HG03457 (cell line): ENCODE data around the gene CTR9.

Experiments
- ATAC-seq: cut with Tn5 transposase; IDR thresholded peaks from one replicate; pipeline ENCODE4 v1.9.1; 2021; ENCODE audit warnings: moderate number of reproducible peaks; ENCODE audit not compliant: unreplicated experiment

Gene CTR9

DNA sequence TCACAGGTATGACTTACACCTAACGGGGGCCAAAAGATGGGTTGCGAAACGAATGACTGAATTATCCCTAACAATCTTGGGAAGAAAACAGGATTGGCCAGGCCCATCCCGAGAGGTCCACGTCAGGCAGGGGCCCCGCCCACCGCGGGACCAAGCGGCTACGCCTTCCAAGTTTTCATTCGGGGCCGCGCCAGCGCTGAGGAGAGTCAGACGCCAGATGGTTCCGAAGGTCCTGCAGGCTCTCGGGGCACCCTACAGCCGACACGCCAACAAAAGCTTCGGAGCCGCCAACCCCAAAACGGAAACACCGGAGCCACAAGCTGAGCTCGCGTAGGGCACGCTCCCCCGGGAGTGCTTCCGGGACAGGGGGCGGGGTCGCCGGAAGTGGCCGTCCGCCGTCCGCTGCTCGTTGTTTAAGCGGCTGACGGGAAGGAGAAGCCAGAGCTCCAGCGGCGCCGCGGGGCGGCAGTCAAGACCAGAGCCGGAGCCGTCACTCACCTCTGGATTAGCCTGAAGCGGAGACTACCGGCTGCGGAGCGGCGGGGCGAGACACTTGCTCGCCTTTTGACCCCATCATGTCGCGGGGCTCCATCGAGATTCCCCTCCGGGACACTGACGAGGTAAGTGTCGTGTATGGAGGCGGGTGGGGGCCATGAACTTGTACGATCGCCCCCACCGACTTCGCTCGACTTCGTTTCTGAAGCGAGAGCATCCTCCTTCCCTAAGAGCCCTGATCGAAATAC lies at the start of gene CTR9:
Gene CTR9 (plus strand): TSS at position 409 of the 743 bp plus-strand sequence. CDS start 167 bp downstream, at position 576.
- peak; percentile 86 for ATAC-seq

DNA sequence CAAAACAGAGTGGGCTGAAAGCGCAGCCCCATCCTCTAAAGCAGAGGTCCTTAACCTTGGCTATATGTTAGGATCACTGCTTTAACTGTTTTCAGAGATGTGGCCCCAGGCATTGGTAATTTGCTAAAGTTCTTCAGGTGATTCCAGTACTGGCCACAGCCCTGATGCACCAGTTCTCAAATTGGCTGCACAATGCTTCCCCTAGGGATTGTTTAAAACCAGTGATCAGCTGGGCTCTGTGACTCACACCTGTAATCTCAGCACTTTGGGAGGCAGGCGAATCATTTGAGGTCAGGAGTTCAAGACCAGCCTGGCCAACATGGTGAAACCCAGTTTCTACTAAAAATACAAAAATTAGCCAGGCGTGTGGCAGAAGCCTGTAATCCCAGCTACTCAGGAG lies 49.1 kb upstream of the CTR9 start:
- ATAC-seq: no peak

DNA sequence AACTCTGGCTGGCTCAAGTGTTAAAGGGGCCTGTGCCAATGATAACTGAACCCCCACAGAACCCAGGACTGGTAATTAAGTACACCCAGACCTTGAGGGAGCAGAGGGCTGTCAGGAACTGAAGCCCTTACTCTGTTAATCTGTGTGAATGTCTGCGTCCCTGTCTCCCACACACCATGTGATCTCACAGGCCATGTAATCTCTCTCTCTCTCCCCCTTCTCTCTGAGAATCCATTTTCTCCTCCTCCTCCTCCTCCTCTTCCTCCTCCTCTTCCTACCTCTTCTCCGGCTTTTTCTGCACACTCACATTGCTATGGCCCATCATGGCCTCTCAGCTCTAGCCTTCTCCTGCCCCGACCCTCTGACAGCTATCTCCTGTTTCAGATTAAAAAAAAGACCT lies 42.9 kb upstream of the CTR9 start:
- ATAC-seq: no peak

- ATAC-seq: no peak
Observed at GRCh38 chr11:10709299-10710086, 41.6 kb upstream of the CTR9 start.

GRCh38 chr11:10715571-10715970 lies 35.5 kb upstream of the CTR9 start:
- no peak for ATAC-seq

DNA sequence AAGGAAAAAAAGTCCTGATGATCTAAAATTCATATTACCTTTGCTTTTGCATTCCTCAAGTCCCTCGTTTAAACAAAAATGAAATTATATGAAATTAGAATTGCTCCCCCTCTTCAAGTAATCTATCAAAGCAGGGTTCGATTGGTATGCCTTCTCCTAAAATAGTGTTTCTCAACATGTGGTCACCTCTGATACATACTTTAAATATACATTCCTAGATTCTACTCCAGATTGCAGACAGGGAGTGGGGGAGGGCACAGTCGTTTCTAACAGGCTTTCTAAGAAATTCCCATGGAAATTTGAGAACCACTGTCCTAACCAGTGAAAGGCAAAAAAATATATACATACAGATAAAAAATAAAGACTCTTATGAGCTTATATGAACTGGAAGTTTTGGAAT lies 34.9 kb upstream of the CTR9 start:
- ATAC-seq: no peak

GRCh38 chr11:10716543-10717259 lies 34.3 kb upstream of the CTR9 start:
- no peak for ATAC-seq

DNA sequence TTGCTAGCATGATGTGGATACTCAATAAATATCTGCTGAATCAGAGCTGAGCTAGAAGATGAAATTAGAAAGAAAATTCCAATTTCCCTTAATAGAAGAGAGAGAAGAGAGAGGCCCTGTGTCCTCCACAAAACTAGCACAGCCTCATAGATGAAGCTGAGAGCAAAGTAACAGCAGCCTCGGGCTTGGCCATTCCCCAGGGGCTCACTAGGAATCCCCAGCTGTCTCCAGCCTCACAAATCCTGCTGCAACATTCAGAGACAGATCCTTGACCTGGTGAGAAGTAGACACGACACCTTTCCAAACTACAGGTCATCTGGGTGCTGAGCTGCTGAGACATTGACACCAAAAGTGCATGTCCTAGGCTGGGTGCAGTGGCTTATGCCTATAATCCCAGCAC lies 31.4 kb upstream of the CTR9 start:
- no peak for ATAC-seq

DNA sequence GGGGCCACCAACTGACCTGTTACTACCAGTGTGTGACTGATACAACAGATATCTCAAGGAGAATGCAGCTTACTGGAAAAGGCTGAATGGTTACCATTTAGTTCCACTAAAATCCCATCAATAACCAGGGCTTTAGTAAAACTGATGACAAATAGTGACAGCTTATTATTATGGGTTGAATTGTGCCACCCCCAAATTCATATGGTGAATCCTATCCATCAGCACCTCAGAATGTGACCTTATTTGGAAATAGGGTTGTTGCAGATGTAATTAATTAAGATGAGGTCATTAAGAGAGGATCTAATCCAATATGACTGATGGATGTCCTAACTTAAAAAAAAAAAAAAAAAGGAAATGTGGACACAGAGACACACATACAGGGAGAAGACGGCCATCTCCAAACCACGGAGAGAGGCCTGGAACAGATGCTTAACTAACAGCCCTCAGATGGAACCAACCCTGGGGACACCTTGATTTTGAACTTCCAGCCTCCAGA lies 30.1 kb upstream of the CTR9 start:
- no peak for ATAC-seq

GRCh38 chr11:10722307-10722706 lies 28.7 kb upstream of the CTR9 start:
- ATAC-seq: no peak

DNA sequence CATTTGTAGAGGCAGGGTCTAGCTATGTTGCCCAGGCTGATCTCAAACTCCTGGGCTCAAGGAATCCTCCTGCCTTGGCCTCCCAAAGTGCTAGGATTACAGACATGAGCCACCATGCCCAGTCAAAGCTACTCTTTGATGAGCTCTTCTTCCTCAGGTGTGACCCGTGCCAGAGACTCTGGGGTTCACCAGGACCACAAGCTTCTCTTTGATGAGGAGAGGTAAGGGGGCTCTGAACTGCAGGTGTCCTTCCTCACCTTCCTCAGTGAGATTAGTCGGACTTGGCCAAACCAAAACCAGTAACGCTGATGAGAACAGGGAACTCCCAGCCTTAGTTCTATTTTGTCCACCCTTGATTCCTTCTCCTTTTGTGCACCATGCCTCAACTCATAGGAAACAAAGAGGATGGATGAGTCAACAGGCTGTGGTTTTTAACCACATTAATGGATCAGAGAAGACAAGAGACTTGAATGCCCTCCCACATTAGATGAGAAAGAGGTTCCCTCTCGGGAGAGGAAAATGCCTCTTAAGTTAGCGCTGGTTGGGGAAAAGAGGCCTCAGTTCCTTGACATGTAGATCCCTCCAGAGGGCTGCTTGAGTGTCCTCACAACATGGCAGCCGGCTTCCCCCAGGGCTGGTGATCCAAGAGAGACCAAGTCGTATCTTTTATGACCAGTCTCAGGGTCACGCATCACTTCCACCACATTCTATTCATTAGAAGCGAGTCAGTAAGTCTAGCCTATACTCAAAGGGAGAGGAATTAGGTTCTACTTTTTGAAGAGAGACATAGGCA lies 25.7 kb upstream of the CTR9 start:
- no peak for ATAC-seq

- no peak for ATAC-seq
Observed at GRCh38 chr11:10725907-10726253, 25.2 kb upstream of the CTR9 start.

DNA sequence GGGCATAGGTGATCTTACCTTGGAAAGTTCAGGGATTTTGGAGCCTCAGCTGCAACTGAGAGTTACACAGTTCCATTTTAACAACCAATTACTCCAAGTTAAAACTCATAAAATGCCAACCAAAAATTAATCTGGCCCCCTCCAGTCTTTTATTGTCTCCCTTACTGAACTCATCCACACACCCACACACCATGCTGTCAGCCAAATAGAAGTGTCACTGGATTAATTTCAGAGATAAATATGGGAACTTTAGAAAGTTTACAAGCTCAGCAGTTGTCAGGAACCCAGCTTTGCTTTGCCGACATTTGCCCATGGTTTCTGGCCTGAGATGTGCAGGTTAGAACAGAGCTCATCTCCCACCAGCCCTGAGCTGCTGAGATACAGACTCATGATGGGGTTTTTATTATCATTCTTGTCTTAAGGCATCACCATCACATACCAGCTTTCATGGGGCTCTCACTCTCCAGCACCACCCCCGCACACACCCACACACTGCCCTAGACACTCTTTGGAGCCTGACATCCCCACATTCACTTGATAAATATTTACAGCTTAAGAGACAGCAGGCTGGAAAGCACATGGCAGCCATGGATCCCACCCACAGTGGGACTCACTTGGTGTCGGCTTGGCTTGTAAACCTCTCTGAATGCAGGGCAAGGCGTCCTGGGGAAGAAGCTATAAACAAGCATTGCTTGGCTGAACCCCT lies 23.7 kb upstream of the CTR9 start:
- ATAC-seq: no peak

- no peak for ATAC-seq
Observed at GRCh38 chr11:10728154-10728553, 22.9 kb upstream of the CTR9 start.

- no peak for ATAC-seq
Observed at GRCh38 chr11:10728789-10729472, 22.1 kb upstream of the CTR9 start.

GRCh38 chr11:10730151-10730550 lies 20.9 kb upstream of the CTR9 start:
- ATAC-seq: no peak

DNA sequence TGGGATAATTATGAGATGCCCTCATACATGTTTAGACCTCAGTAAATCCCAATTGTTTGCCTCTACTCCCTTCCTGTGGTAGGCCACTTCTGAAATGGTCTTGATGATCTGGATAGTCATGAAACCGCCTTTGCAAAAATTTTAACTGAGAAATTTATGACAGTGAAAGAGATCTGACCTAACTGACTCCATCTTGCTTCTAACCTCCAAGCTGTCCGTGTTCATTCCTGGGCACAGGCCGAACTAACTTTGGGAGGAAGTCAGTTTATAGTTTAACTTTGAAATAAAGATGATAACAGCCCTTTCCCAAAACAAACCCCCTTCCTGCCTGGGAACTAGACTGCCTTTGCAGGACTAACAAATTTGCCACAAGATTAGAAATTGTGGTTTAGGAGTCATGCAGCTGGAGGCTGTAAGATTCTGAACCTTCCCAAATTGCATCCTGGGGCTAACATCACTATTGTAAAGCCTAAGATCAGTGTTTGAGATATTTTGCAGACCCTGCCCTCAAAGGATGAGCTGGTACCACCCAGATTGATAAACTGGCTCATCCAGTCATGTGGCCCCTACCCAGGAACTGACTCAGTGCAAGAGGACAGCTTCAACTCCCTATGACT lies 19.9 kb upstream of the CTR9 start:
- ATAC-seq: no peak

- ATAC-seq: peak; percentile 90
Observed at GRCh38 chr11:10735481-10736475, 15.3 kb upstream of the CTR9 start.
